GM12801 (cell line): ENCODE data around the gene ANO3.

ENCODE experiments used
- CTCF ChIP-seq: IDR thresholded peaks from one replicate; pipeline ENCODE4 v1.5.1; 2011; ENCODE audit warnings: control low read depth; ENCODE audit not compliant: insufficient read length; ENCODE audit errors: extremely low read depth

The ANO3 gene

GRCh38 chr11:26365284-26365683 is 33.4 kb downstream of the ANO3 start:
- no peak for TF ChIP-seq CTCF

GRCh38 chr11:26377619-26378018 is 45.7 kb downstream of the ANO3 start:
- TF ChIP-seq CTCF: no peak

GRCh38 chr11:26399336-26399735 is 67.4 kb downstream of the ANO3 start:
- TF ChIP-seq CTCF: no peak

- no peak for TF ChIP-seq CTCF
Measured at GRCh38 chr11:26410706-26411366, 78.9 kb downstream of the ANO3 start.

GRCh38 chr11:26412955-26413354 is 81.0 kb downstream of the ANO3 start:
- TF ChIP-seq CTCF: no peak

GRCh38 chr11:26418386-26418912 is 86.5 kb downstream of the ANO3 start:
- no peak for TF ChIP-seq CTCF

- TF ChIP-seq CTCF: no peak
Measured at GRCh38 chr11:26420331-26420730, 88.4 kb downstream of the ANO3 start.
